Measurements from ENCODE around the gene WFIKKN1. TPM values are rescaled to one million over a fixed set of nuclear protein-coding genes. Genes with fewer than 3 reads are reported as not detected.

Gene WFIKKN1
- under 1 TPM; 0.45 to 0.53 TPM for total RNA-seq

- Mint-ChIP-seq H3K36me3 (ENCODE audit: low read depth) (peaks cover 7% of the 10 kb centered on the region), H3K27me3 (no peaks in the 10 kb centered on the region), H3K27ac (no peak within 1 kb of the TSS), H3K9me3 (no peaks in the 10 kb centered on the region), H3K4me3 (no peak within 1 kb of the TSS), H3K4me1 (no peaks in the 10 kb centered on the region)
- ATAC-seq (replicated peaks), result no peak
Measured at GRCh38 chr16:630815-631405, at the start of gene WFIKKN1. TSS of gene WFIKKN1 (plus strand) at chr16:630985. CDS start at chr16:631254, 269 bp downstream.

GRCh38 chr16:582218-582613 lies 48.6 kb upstream of the WFIKKN1 start:
- H3K9me3 Mint-ChIP-seq, result no peaks in the 10 kb centered on the region
- no peaks in the 10 kb centered on the region for H3K4me1 Mint-ChIP-seq
- no peak overlapping the region for H3K27ac Mint-ChIP-seq
- no peak overlapping the region for H3K4me3 Mint-ChIP-seq
- ATAC-seq (replicated peaks), result no peak
- H3K36me3 Mint-ChIP-seq (ENCODE audit: low read depth), result peaks cover under 1% of the 10 kb centered on the region
- no peaks in the 10 kb centered on the region for H3K27me3 Mint-ChIP-seq

- no peaks in the 10 kb centered on the region for H3K27me3 Mint-ChIP-seq
- no peak overlapping the region for H3K27ac Mint-ChIP-seq
- no peaks in the 10 kb centered on the region for H3K9me3 Mint-ChIP-seq
- H3K4me3 Mint-ChIP-seq, result no peak overlapping the region
- H3K36me3 Mint-ChIP-seq (ENCODE audit: low read depth), result peaks cover 6% of the 10 kb centered on the region
- no peaks in the 10 kb centered on the region for H3K4me1 Mint-ChIP-seq
- no peak for ATAC-seq (replicated peaks)
Measured at GRCh38 chr16:582614-583331, 48.0 kb upstream of the WFIKKN1 start.

- no peaks in the 10 kb centered on the region for H3K9me3 Mint-ChIP-seq
- no peak overlapping the region for H3K4me3 Mint-ChIP-seq
- H3K27ac Mint-ChIP-seq, result no peak overlapping the region
- no peaks in the 10 kb centered on the region for H3K4me1 Mint-ChIP-seq
- no peaks in the 10 kb centered on the region for H3K27me3 Mint-ChIP-seq
- ATAC-seq (replicated peaks), result no peak
- H3K36me3 Mint-ChIP-seq (ENCODE audit: low read depth), result peaks cover 13% of the 10 kb centered on the region
Measured at GRCh38 chr16:583470-583814, 47.3 kb upstream of the WFIKKN1 start.

GRCh38 chr16:583815-584591 lies 46.8 kb upstream of the WFIKKN1 start:
- no peaks in the 10 kb centered on the region for H3K4me1 Mint-ChIP-seq
- H3K9me3 Mint-ChIP-seq, result no peaks in the 10 kb centered on the region
- peaks cover 16% of the 10 kb centered on the region for H3K36me3 Mint-ChIP-seq (ENCODE audit: low read depth)
- no peak overlapping the region for H3K4me3 Mint-ChIP-seq
- H3K27ac Mint-ChIP-seq, result no peak overlapping the region
- no peaks in the 10 kb centered on the region for H3K27me3 Mint-ChIP-seq
- ATAC-seq (replicated peaks), result no peak

- Mint-ChIP-seq H3K4me3 (no peak overlapping the region), H3K27ac (peak overlapping the region; percentile 30), H3K4me1 (no peaks in the 10 kb centered on the region), H3K36me3 (ENCODE audit: low read depth) (peaks cover 16% of the 10 kb centered on the region), H3K9me3 (no peaks in the 10 kb centered on the region), H3K27me3 (no peaks in the 10 kb centered on the region)
- ATAC-seq (replicated peaks), result no peak
Measured at GRCh38 chr16:585351-585750, 45.4 kb upstream of the WFIKKN1 start.

GRCh38 chr16:586047-586644 lies 44.6 kb upstream of the WFIKKN1 start:
- peak overlapping the region; percentile 30 for H3K27ac Mint-ChIP-seq
- no peaks in the 10 kb centered on the region for H3K27me3 Mint-ChIP-seq
- H3K4me1 Mint-ChIP-seq, result peaks cover 7% of the 10 kb centered on the region
- ATAC-seq (replicated peaks), result no peak
- no peaks in the 10 kb centered on the region for H3K9me3 Mint-ChIP-seq
- peaks cover 16% of the 10 kb centered on the region for H3K36me3 Mint-ChIP-seq (ENCODE audit: low read depth)
- H3K4me3 Mint-ChIP-seq, result no peak overlapping the region

- Mint-ChIP-seq H3K27ac (peak overlapping the region; percentile 90), H3K4me1 (peaks cover 9% of the 10 kb centered on the region), H3K27me3 (no peaks in the 10 kb centered on the region), H3K9me3 (no peaks in the 10 kb centered on the region), H3K36me3 (ENCODE audit: low read depth) (peaks cover 16% of the 10 kb centered on the region), H3K4me3 (peak overlapping the region; percentile 81)
- no peak for ATAC-seq (replicated peaks)
Measured at GRCh38 chr16:586645-587590, 43.9 kb upstream of the WFIKKN1 start.

- Mint-ChIP-seq H3K9me3 (no peaks in the 10 kb centered on the region), H3K36me3 (ENCODE audit: low read depth) (peaks cover 16% of the 10 kb centered on the region), H3K4me1 (peaks cover 16% of the 10 kb centered on the region), H3K27me3 (no peaks in the 10 kb centered on the region), H3K4me3 (peak overlapping the region; percentile 81), H3K27ac (peak overlapping the region; percentile 90)
- peak; percentile 24 for ATAC-seq (replicated peaks)
Measured at GRCh38 chr16:588639-588888, 42.2 kb upstream of the WFIKKN1 start.

GRCh38 chr16:588889-589657 lies 41.7 kb upstream of the WFIKKN1 start:
- Mint-ChIP-seq H3K27me3 (no peaks in the 10 kb centered on the region), H3K27ac (peak overlapping the region; percentile 90), H3K36me3 (ENCODE audit: low read depth) (peaks cover 16% of the 10 kb centered on the region), H3K9me3 (no peaks in the 10 kb centered on the region), H3K4me3 (peak overlapping the region; percentile 81), H3K4me1 (peaks cover 19% of the 10 kb centered on the region)
- ATAC-seq (replicated peaks), result peak; percentile 82

- Mint-ChIP-seq H3K27me3 (no peaks in the 10 kb centered on the region), H3K36me3 (ENCODE audit: low read depth) (peaks cover 16% of the 10 kb centered on the region), H3K4me1 (peaks cover 19% of the 10 kb centered on the region), H3K4me3 (peak within 1 kb of the TSS; percentile 92), H3K9me3 (no peaks in the 10 kb centered on the region), H3K27ac (peak within 1 kb of the TSS; percentile 90)
- ATAC-seq (replicated peaks), result peak; percentile 88
Measured at GRCh38 chr16:589658-590187, 41.1 kb upstream of the WFIKKN1 start, which contains the start of gene RAB40C. TSS of gene RAB40C (plus strand) at chr16:590066. CDS start at chr16:590292, 226 bp downstream.

GRCh38 chr16:590188-590814 lies 40.5 kb upstream of the WFIKKN1 start:
- Mint-ChIP-seq H3K4me1 (peaks cover 19% of the 10 kb centered on the region), H3K36me3 (ENCODE audit: low read depth) (peaks cover 16% of the 10 kb centered on the region), H3K27me3 (no peaks in the 10 kb centered on the region), H3K9me3 (no peaks in the 10 kb centered on the region), H3K4me3 (peak overlapping the region; percentile 92), H3K27ac (peak overlapping the region; percentile 83)
- no peak for ATAC-seq (replicated peaks)

GRCh38 chr16:590815-591200 lies 40.0 kb upstream of the WFIKKN1 start:
- H3K4me3 Mint-ChIP-seq, result peak overlapping the region; percentile 92
- peaks cover 16% of the 10 kb centered on the region for H3K36me3 Mint-ChIP-seq (ENCODE audit: low read depth)
- H3K9me3 Mint-ChIP-seq, result no peaks in the 10 kb centered on the region
- H3K27ac Mint-ChIP-seq, result peak overlapping the region; percentile 83
- H3K27me3 Mint-ChIP-seq, result no peaks in the 10 kb centered on the region
- peaks cover 20% of the 10 kb centered on the region for H3K4me1 Mint-ChIP-seq
- no peak for ATAC-seq (replicated peaks)
